ENCODE data around the gene OR10A4. TPM values are rescaled to one million over a fixed set of nuclear protein-coding genes. Genes with fewer than 3 reads are reported as not detected.

OR10A4 gene
- total and polyA plus RNA-seq, 2 of the 4 experiments (the other 2 are of a cell fraction), result not detected

DNA sequence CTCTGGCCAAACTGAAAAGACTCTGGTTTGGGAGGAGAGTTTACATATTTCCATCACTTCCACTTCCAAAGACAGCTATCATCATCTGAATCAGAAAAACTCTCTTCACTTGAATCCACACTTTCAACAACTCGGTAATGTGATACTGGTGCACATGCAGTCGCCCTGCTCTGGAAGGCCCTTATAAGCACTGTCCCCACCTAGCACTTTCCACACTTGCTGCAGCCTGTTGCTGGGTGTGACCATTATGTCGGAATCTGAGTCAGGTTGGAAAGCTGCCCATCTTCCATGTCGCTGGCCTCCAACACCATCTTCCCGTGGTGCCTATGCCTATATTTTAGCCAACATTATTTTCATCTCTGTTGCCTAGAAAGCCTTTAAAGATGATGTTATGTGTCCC, 32.1 kb upstream of the OR10A4 start:
- no peak overlapping the region for H2AFZ ChIP-seq (replicated peaks; ENCODE audit: low read length, poor library complexity)
- ChIA-PET POLR2A (ENCODE audit: unreplicated experiment) (no interaction called here), CTCF (no interaction called here)
- H3K36me3 ChIP-seq (ENCODE audit: control insufficient read depth, insufficient read depth, low read length), result no peaks in the 10 kb centered on the region
- no peak for ATAC-seq (ENCODE audit: low read depth)
- H4K20me1 ChIP-seq (ENCODE audit: insufficient read depth, low read length), result no peaks in the 10 kb centered on the region
- no peak overlapping the region for H2BK15ac ChIP-seq (ENCODE audit: low read depth, low read length)
- H4K91ac ChIP-seq (ENCODE audit: insufficient read depth, low read depth, low read length), result no peak overlapping the region
- no peak overlapping the region for H4K8ac ChIP-seq (ENCODE audit: low read depth in 2 of 2, low read length in 2 of 2)
- no peak overlapping the region for H3K14ac ChIP-seq (replicated peaks; ENCODE audit: low read depth, low read length)
- no peak overlapping the region for H3K9ac ChIP-seq (ENCODE audit: low read depth, low read length)
- WGBS, 2 experiments (ENCODE audit: extremely low coverage in 2 of 2, insufficient read length in 1 of 2), result 75% methylated on average over 2 of the region's 5 CpGs; no CpG with 5 or more reads in 1 of the 2 experiments
- H3K4ac ChIP-seq (ENCODE audit: low read depth, low read length), result no peak overlapping the region
- BruUV-seq (replicated peaks), result no TSS peak
- no peaks in the 10 kb centered on the region for H3K79me1 ChIP-seq (ENCODE audit: low read depth in 1 of 2, low read length in 2 of 2)
- H3K56ac ChIP-seq (ENCODE audit: extremely low read depth, insufficient read depth, low read length), result no peak overlapping the region
- H2BK120ac ChIP-seq (ENCODE audit: low read depth, low read length), result no peak overlapping the region
- no peak overlapping the region for H2AK5ac ChIP-seq (ENCODE audit: low read depth, low read length)
- H3K9me3 ChIP-seq (ENCODE audit: control insufficient read depth, insufficient read depth, low read length), result no peaks in the 10 kb centered on the region
- in situ Hi-C loops (cut with MboI; ENCODE audit: low sequenced_read_pairs), result no loop called here
- H3K9me1 ChIP-seq (ENCODE audit: insufficient read depth, low read length), result no peaks in the 10 kb centered on the region
- no peak overlapping the region for H3K4me3 ChIP-seq (ENCODE audit: insufficient read depth, low read depth, low read length)
- intact Hi-C loops (cut with micrococcal nuclease), result no loop called here
- dilution Hi-C loops (cut with HindIII; ENCODE audit: low sequenced_read_pairs, unreplicated experiment), result no loop called here
- DNase-seq, result no peak
- H3K4me2 ChIP-seq (ENCODE audit: low read depth, low read length), result no peak overlapping the region
- H2AK9ac ChIP-seq (replicated peaks; ENCODE audit: low read depth, low read length, poor library complexity), result no peak overlapping the region
- no peak overlapping the region for H3K18ac ChIP-seq (ENCODE audit: low read depth, low read length)
- no peaks in the 10 kb centered on the region for H3K4me1 ChIP-seq (ENCODE audit: control insufficient read depth, insufficient read depth, low read length)
- no peak overlapping the region for H2BK20ac ChIP-seq (ENCODE audit: low read depth, low read length)
- TF ChIP-seq RCOR1 (IDR thresholded peaks at IDR 0.05; ENCODE audit: insufficient replicate concordance, low read length), result no peak
- no peak for TF ChIP-seq FOS (IDR thresholded peaks at IDR 0.05; ENCODE audit: low read depth, low read length)
- TF ChIP-seq POLR2A (IDR thresholded peaks at IDR 0.05; ENCODE audit: low read depth, low read length), result no peak
- TF ChIP-seq, protein P1, sequence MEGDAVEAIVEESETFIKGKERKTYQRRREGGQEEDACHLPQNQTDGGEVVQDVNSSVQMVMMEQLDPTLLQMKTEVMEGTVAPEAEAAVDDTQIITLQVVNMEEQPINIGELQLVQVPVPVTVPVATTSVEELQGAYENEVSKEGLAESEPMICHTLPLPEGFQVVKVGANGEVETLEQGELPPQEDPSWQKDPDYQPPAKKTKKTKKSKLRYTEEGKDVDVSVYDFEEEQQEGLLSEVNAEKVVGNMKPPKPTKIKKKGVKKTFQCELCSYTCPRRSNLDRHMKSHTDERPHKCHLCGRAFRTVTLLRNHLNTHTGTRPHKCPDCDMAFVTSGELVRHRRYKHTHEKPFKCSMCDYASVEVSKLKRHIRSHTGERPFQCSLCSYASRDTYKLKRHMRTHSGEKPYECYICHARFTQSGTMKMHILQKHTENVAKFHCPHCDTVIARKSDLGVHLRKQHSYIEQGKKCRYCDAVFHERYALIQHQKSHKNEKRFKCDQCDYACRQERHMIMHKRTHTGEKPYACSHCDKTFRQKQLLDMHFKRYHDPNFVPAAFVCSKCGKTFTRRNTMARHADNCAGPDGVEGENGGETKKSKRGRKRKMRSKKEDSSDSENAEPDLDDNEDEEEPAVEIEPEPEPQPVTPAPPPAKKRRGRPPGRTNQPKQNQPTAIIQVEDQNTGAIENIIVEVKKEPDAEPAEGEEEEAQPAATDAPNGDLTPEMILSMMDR (conservative IDR thresholded peaks at IDR 0.05; ENCODE audit: low read depth, low read length), result no peak
- TF ChIP-seq CEBPB (IDR thresholded peaks at IDR 0.05; ENCODE audit: low read depth, low read length), result no peak
- no peak for TF ChIP-seq CHD1 (IDR thresholded peaks at IDR 0.05; ENCODE audit: low read depth, low read length)
- TF ChIP-seq NFE2L2 (IDR thresholded peaks at IDR 0.05; ENCODE audit: low read depth, low read length), result no peak
- H3K27me3 ChIP-seq (ENCODE audit: control insufficient read depth, insufficient read depth, low read length), result no peaks in the 10 kb centered on the region
- no peak overlapping the region for H3K23ac ChIP-seq (ENCODE audit: low read depth, low read length)
- no peak overlapping the region for H2BK5ac ChIP-seq (ENCODE audit: low read depth, low read length, poor library complexity, severe bottlenecking)
- H3K27ac ChIP-seq (ENCODE audit: insufficient read depth, low read length), result no peak overlapping the region
- no peak overlapping the region for H4K5ac ChIP-seq (ENCODE audit: low read depth, low read length)

Data from IMR-90 (cell line).